GM13977 (cell line): ENCODE measurements around the gene ERG.

Experiments
- DNase-seq: peaks from one replicate; pipeline ENCODE4 v3.0.0; 2012; ENCODE audit warnings: low spot score
- in situ Hi-C: fragments of 300-500 bp; cut with MboI; formaldehyde crosslinking; loops from one replicate; pipeline ENCODE4 v1.12.0; 2022; ENCODE audit warnings: low sequenced_read_pairs, low pct_unique_long_range_greater_than_20kb, mixed read lengths, inconsistent platforms; ENCODE audit not compliant: unreplicated experiment
- TF ChIP-seq, protein P1 (sequence below): IDR thresholded peaks from 2 replicates; pipeline ENCODE4 v1.5.1; 2012; ENCODE audit warnings: mild to moderate bottlenecking, control low read depth; ENCODE audit not compliant: insufficient read depth; ENCODE audit errors: extremely low read depth, missing control alignments

ERG gene

DNA sequence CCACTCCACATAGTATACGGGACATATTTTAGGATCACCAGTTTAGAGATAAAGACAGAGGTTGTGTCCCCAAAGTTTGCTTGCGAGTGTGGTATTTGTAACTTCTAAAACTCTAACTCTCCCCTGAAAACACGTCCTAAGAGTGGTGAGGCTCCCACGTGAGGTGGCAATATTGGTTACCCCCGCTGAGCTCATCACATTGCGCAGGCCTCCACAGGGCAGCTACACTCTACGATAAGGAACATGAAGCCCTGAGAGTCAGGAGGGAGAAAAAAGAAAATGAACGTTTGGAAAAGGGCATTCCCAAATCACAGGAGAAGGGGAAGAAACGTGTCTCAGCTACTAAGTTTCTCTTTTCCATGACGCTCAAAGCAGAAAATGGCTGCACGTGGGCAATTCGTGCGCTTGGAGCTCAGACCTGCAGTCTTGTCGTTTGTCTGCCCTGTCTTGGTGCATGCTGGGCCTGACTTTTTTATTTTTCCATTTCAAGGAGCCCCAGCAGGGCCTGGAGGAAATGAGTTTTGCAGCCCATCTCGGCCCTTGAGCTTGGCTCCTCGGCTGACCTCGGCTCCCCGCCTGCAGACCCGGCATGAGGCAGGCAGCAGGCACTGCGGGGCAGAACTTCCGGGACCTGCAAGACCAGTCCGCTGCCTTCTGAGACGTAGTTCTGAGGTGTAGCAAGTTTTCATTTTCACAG, 25.7 kb downstream of the ERG start:
- TF ChIP-seq, protein P1, sequence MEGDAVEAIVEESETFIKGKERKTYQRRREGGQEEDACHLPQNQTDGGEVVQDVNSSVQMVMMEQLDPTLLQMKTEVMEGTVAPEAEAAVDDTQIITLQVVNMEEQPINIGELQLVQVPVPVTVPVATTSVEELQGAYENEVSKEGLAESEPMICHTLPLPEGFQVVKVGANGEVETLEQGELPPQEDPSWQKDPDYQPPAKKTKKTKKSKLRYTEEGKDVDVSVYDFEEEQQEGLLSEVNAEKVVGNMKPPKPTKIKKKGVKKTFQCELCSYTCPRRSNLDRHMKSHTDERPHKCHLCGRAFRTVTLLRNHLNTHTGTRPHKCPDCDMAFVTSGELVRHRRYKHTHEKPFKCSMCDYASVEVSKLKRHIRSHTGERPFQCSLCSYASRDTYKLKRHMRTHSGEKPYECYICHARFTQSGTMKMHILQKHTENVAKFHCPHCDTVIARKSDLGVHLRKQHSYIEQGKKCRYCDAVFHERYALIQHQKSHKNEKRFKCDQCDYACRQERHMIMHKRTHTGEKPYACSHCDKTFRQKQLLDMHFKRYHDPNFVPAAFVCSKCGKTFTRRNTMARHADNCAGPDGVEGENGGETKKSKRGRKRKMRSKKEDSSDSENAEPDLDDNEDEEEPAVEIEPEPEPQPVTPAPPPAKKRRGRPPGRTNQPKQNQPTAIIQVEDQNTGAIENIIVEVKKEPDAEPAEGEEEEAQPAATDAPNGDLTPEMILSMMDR = no peak
- in situ Hi-C loops = no loop called here
- DNase-seq = no peak

DNA sequence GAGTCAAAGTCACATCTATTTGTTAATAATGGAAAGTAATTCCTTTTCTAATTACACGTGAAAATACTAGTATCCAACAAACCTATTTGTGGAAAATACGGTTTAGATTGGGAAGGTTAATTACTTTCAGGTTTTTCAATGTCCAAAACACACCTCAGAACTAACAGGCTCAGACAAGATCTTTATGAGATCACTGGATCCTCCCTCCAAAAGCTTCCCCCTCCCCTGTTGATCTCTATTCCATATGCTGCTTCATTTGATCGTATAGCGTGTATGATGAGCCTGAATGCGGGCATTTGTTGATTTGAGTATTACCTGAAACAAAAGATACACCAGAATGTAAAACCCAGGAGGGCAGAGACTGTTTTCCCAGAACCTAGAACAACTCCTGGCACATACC, 26.5 kb downstream of the ERG start:
- in situ Hi-C loops = no loop called here
- TF ChIP-seq, protein P1 = no peak
- no peak for DNase-seq

DNA sequence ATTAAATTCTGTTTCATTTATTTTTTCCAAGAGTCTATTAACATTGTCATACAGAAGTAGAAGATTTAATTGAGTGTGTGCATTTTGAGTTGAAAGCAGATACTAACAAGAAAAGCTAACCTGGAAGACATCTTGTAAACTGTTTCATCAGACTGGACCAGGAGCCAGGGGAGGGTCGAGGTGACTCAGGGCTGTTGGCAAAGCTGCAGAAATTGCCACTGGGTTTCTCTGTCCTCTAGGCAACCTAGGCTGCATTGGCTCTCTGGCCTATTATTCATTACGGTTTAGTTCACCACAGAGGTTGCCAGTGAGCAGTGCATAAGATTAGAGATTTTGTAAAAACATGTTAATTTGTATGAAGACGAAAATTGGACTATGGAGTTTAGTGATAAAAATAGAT, 27.5 kb downstream of the ERG start:
- TF ChIP-seq, protein P1 = no peak
- in situ Hi-C loops = no loop called here
- no peak for DNase-seq

DNA sequence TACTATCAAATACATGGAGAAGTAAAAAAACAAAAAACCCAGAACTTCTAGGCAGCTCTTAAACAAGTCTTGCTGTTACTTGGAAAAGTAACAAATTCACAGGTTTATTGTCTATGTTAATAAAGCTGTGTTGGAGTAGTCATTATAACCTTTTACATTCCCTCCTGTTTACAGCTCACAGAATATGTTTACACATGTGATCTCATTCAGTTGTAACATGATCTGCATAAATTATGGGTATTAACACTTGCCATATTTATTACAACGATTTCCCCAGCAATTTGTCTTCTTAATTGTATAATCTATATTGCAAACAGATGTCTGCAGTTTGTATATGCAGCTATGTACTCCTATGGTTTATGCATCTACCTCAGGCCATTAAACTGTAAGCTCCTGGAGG, 28.6 kb downstream of the ERG start:
- DNase-seq = no peak
- in situ Hi-C loops = no loop called here
- TF ChIP-seq, protein P1 = no peak

DNA sequence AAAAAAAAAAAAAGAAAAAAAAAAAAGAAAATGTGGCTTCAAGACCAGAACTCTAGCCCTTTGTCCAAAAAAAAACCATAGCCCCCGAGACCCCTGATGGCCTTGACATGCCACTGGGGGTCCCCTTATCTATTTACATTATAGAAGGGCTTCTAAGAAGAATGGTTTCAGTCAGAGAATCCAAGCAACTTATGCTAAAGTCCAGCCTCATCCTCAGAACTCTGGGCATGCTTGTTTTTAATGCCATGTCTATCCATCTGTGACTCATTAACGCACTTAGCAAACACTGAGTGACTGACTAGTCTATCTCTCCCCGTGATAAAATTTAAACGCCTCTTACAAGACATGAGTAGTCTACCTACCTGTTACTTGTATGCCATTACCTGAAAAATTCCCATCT, 29.3 kb downstream of the ERG start:
- in situ Hi-C loops = no loop called here
- TF ChIP-seq, protein P1 = no peak
- DNase-seq = no peak

DNA sequence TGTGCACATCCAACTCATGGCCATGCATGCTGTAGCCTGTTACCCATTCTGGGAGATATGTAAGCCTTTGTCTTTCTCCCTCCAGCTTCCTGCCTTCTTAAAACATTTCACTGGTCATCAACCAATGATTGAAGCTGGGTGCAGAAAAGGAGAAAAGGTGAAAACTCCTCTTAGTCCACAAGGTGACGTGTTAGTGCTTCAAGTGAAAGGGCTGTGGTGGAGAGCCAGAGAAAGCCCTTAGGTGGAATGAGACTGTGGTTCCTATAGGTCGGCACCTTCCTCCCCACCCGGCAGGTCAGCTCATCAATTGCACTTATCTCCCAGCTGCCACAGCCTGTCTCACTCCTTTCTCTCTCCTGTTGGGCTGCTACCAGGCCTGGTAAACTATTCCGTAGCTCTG, 30.4 kb downstream of the ERG start:
- in situ Hi-C loops = no loop called here
- TF ChIP-seq, protein P1 = no peak
- DNase-seq = no peak
